IMR-90 (cell line): ENCODE results near the gene CCDC138. TPM values are rescaled to one million over a fixed set of nuclear protein-coding genes. Genes with fewer than 3 reads are reported as not detected.

Experiments
- ATAC-seq: fragments of 200-7000 bp; cut with Tn5 transposase; 2 replicates; pipeline ENCODE4 v1.9.1; 2020; ENCODE audit warnings: low read depth, mild to moderate bottlenecking, moderate library complexity
- BruUV-seq: library from RNA; stranded (reverse); fragments of 400-500 nt; replicated peaks from 2 replicates; lab custom pipeline; 2021; lab: Mats Ljungman, UMichigan
- CTCF ChIA-PET: fragments of 300-600 bp; formaldehyde crosslinking; extraction: SDS; loops from one replicate; lab custom pipeline; 2021; ENCODE audit warnings: antibody characterized with exemption; lab: Yijun Ruan, JAX
- POLR2A ChIA-PET: fragments of 300-600 bp; sonication (Branson Sonifier 250); formaldehyde crosslinking; loops from one replicate; lab custom pipeline; 2022; ENCODE audit warnings: antibody characterized with exemption; ENCODE audit not compliant: unreplicated experiment; lab: Charles Lee
- DNase-seq: peaks from one replicate; pipeline ENCODE4 v3.0.0; 2013
- H2AFZ ChIP-seq: replicated peaks from 2 replicates; pipeline ENCODE3; 2013; ENCODE audit warnings: low read length, mild to moderate bottlenecking; ENCODE audit not compliant: poor library complexity
- H2AK5ac ChIP-seq: 2 replicates; pipeline ENCODE4 v1.6.1; 2013; ENCODE audit warnings: low read depth, low read length, inconsistent platforms
- H2AK9ac ChIP-seq: replicated peaks from 2 replicates; pipeline ENCODE3; 2013; ENCODE audit warnings: mild to moderate bottlenecking, low read depth, low read length, moderate library complexity; ENCODE audit not compliant: poor library complexity
- H2BK120ac ChIP-seq: 2 replicates; pipeline ENCODE4 v1.6.1; 2013; ENCODE audit warnings: low read depth, low read length, inconsistent platforms
- H2BK15ac ChIP-seq: 3 replicates; pipeline ENCODE4 v1.6.1; 2013; ENCODE audit warnings: low read depth, low read length, inconsistent platforms
- H2BK20ac ChIP-seq: 2 replicates; pipeline ENCODE4 v1.6.1; 2013; ENCODE audit warnings: low read depth, mild to moderate bottlenecking, inconsistent platforms, low read length, moderate library complexity
- H2BK5ac ChIP-seq: 2 replicates; pipeline ENCODE4 v1.6.1; 2013; ENCODE audit warnings: mild to moderate bottlenecking, low read depth, low read length, inconsistent platforms; ENCODE audit not compliant: poor library complexity, severe bottlenecking
- H3K14ac ChIP-seq: replicated peaks from 2 replicates; pipeline ENCODE4 v1.6.1; 2013; ENCODE audit warnings: low read depth, low read length, inconsistent platforms
- H3K18ac ChIP-seq: 2 replicates; pipeline ENCODE4 v1.6.1; 2013; ENCODE audit warnings: low read depth, low read length, control low read depth
- H3K23ac ChIP-seq: 2 replicates; pipeline ENCODE4 v1.6.1; 2013; ENCODE audit warnings: low read depth, low read length, inconsistent platforms
- H3K27ac ChIP-seq: 2 replicates; pipeline ENCODE4 v1.5.1; 2013; ENCODE audit warnings: mild to moderate bottlenecking, control low read depth, low read length; ENCODE audit not compliant: insufficient read depth
- H3K27me3 ChIP-seq: 2 replicates; pipeline ENCODE4 v1.6.1; 2013; ENCODE audit warnings: low read length; ENCODE audit not compliant: control insufficient read depth, insufficient read depth
- H3K36me3 ChIP-seq: 2 replicates; pipeline ENCODE4 v1.6.1; 2013; ENCODE audit warnings: low read length, mixed read lengths; ENCODE audit not compliant: control insufficient read depth, insufficient read depth
- H3K4ac ChIP-seq: 2 replicates; pipeline ENCODE4 v1.6.1; 2013; ENCODE audit warnings: low read depth, low read length, inconsistent platforms
- H3K4me1 ChIP-seq: 2 replicates; pipeline ENCODE4 v1.6.1; 2013; ENCODE audit warnings: low read length, mixed read lengths; ENCODE audit not compliant: control insufficient read depth, insufficient read depth
- H3K4me2 ChIP-seq: 2 replicates; pipeline ENCODE4 v1.6.1; 2013; ENCODE audit warnings: low read depth, mild to moderate bottlenecking, control low read depth, low read length, moderate library complexity
- H3K4me3 ChIP-seq: 2 replicates; pipeline ENCODE4 v1.5.1; 2013; ENCODE audit warnings: low read depth, mild to moderate bottlenecking, control low read depth, low read length, moderate library complexity; ENCODE audit not compliant: insufficient read depth
- H3K56ac ChIP-seq: 2 replicates; pipeline ENCODE4 v1.6.1; 2013; ENCODE audit warnings: low read length, inconsistent platforms; ENCODE audit not compliant: insufficient read depth; ENCODE audit errors: extremely low read depth
- H3K79me1 ChIP-seq, 2 experiments: 2 replicates each; pipeline ENCODE4 v1.6.1; 2013; ENCODE audit warnings: low read length in 2 of 2, inconsistent platforms in 1 of 2, low read depth in 1 of 2
- H3K9ac ChIP-seq: 2 replicates; pipeline ENCODE4 v1.6.1; 2013; ENCODE audit warnings: low read depth, low read length, control low read depth
- H3K9me1 ChIP-seq: 2 replicates; pipeline ENCODE4 v1.6.1; 2013; ENCODE audit warnings: low read length, inconsistent platforms; ENCODE audit not compliant: insufficient read depth
- H3K9me3 ChIP-seq: 2 replicates; pipeline ENCODE4 v1.6.1; 2013; ENCODE audit warnings: low read length; ENCODE audit not compliant: control insufficient read depth, insufficient read depth
- H4K20me1 ChIP-seq: 2 replicates; pipeline ENCODE4 v1.6.1; 2013; ENCODE audit warnings: low read length, inconsistent platforms; ENCODE audit not compliant: insufficient read depth
- H4K5ac ChIP-seq: 2 replicates; pipeline ENCODE4 v1.6.1; 2013; ENCODE audit warnings: mild to moderate bottlenecking, low read depth, low read length, control low read depth
- H4K8ac ChIP-seq, 2 experiments: 2 replicates each; pipeline ENCODE4 v1.6.1; 2013; ENCODE audit warnings: low read depth in 2 of 2, low read length in 2 of 2, control low read depth in 1 of 2, inconsistent platforms in 1 of 2
- H4K91ac ChIP-seq: 2 replicates; pipeline ENCODE4 v1.6.1; 2013; ENCODE audit warnings: low read depth, low read length, inconsistent platforms; ENCODE audit not compliant: insufficient read depth
- BHLHE40 ChIP-seq: fragments of 150-350 bp; IDR thresholded peaks from 2 replicates; pipeline ENCODE4 v1.6.1; 2016; ENCODE audit warnings: mild to moderate bottlenecking, low read depth, low read length
- CEBPB ChIP-seq: IDR thresholded peaks from 2 replicates; pipeline ENCODE4 v1.6.1; 2012; ENCODE audit warnings: low read depth, low read length, improper control_type of control experiment
- CHD1 ChIP-seq: IDR thresholded peaks from 2 replicates; pipeline ENCODE4 v1.6.1; 2012; ENCODE audit warnings: low read depth, low read length, improper control_type of control experiment
- CTCF ChIP-seq: conservative IDR thresholded peaks from 2 replicates; pipeline ENCODE4 v1.5.1; 2012; ENCODE audit warnings: mild to moderate bottlenecking, low read depth, low read length, improper control_type of control experiment
- ELK1 ChIP-seq: fragments of 150-350 bp; IDR thresholded peaks from 2 replicates; pipeline ENCODE4 v1.6.1; 2016; ENCODE audit warnings: low read depth, mild to moderate bottlenecking, low read length, moderate library complexity, borderline replicate concordance
- FOS ChIP-seq: fragments of 150-350 bp; IDR thresholded peaks from 2 replicates; pipeline ENCODE4 v1.6.1; 2016; ENCODE audit warnings: low read depth, low read length
- MAFK ChIP-seq: IDR thresholded peaks from 2 replicates; pipeline ENCODE4 v1.6.1; 2012; ENCODE audit warnings: low read depth, low read length, improper control_type of control experiment
- MAZ ChIP-seq: IDR thresholded peaks from 2 replicates; pipeline ENCODE4 v1.6.1; 2012; ENCODE audit warnings: low read depth, mild to moderate bottlenecking, low read length, improper control_type of control experiment, moderate library complexity, borderline replicate concordance
- MXI1 ChIP-seq: IDR thresholded peaks from 2 replicates; pipeline ENCODE4 v1.6.1; 2012; ENCODE audit warnings: low read depth, mild to moderate bottlenecking, low read length, moderate library complexity, borderline replicate concordance
- NFE2L2 ChIP-seq: fragments of 150-350 bp; IDR thresholded peaks from 2 replicates; pipeline ENCODE4 v1.6.1; 2016; ENCODE audit warnings: low read depth, mild to moderate bottlenecking, low read length
- POLR2A ChIP-seq: IDR thresholded peaks from 2 replicates; pipeline ENCODE4 v1.6.1; 2012; ENCODE audit warnings: mild to moderate bottlenecking, low read depth, low read length
- RAD21 ChIP-seq: IDR thresholded peaks from 2 replicates; pipeline ENCODE4 v1.6.1; 2012; ENCODE audit warnings: low read length, improper control_type of control experiment
- RCOR1 ChIP-seq: IDR thresholded peaks from 2 replicates; pipeline ENCODE4 v1.6.1; 2012; ENCODE audit warnings: mild to moderate bottlenecking, low read length, improper control_type of control experiment; ENCODE audit not compliant: insufficient replicate concordance
- RFX5 ChIP-seq: IDR thresholded peaks from 2 replicates; pipeline ENCODE4 v1.8.0; 2012; ENCODE audit warnings: low read depth, mild to moderate bottlenecking, low read length, moderate library complexity
- SMC3 ChIP-seq: fragments of 150-350 bp; IDR thresholded peaks from 2 replicates; pipeline ENCODE4 v1.6.1; 2016; ENCODE audit warnings: low read depth, mild to moderate bottlenecking, antibody characterized with exemption, low read length, moderate library complexity
- USF2 ChIP-seq: fragments of 150-350 bp; IDR thresholded peaks from 2 replicates; pipeline ENCODE4 v1.6.1; 2017; ENCODE audit warnings: mild to moderate bottlenecking, antibody characterized with exemption, low read length, low read depth
- WGBS, 2 experiments: methylation state at CpG; one replicate each; pipeline versions ENCODE4 v1.1.5 to v1.1.7; 2013; ENCODE audit warnings: missing lambda C conversion rate in 2 of 2; ENCODE audit not compliant: insufficient read length in 1 of 2; ENCODE audit errors: extremely low coverage in 2 of 2; 5-methylcytosine and 5-hydroxymethylcytosine counted together
- dilution Hi-C: fragments of 300-500 bp; cut with HindIII; formaldehyde crosslinking; loops from one replicate; pipeline ENCODE4 v1.14.3; 2018; ENCODE audit warnings: low sequenced_read_pairs; ENCODE audit not compliant: unreplicated experiment
- in situ Hi-C: fragments of 300-500 bp; cut with MboI; formaldehyde crosslinking; loops from 3 replicates; pipeline ENCODE4 v1.14.3; 2019; ENCODE audit warnings: low sequenced_read_pairs, inconsistent platforms, mixed read lengths
- intact Hi-C: fragments of 100-400 bp; cut with micrococcal nuclease; formaldehyde crosslinking; loops from 2 replicates; pipeline ENCODE4 v1.10.0; 2022
- polyA plus RNA-seq, 3 experiments: library from polyadenylated mRNA; depleted of rRNA; stranded (reverse); fragments of >200 nt; gene quantifications; 2 replicates each; pipeline ENCODE4 v1.2.3, GENCODE V29; 2012; ENCODE audit warnings: low replicate concordance in 1 of 3
- total RNA-seq: library from RNA; depleted of rRNA; stranded (reverse); fragments of >200 nt; gene quantifications from 2 replicates; pipeline ENCODE4 v1.2.3, GENCODE V29; 2012

The CCDC138 gene
- total and polyA plus RNA-seq, 2 of the 4 experiments (the other 2 are of a cell fraction) = 1.5 to 2.9 TPM

- Histone ChIP-seq H3K9me3 (peaks cover 5% of the 10 kb centered on the region; the same call in 1 of the 2 replicates), H3K4me1 (no peaks in the 10 kb centered on the region), H3K4me2 (no peak overlapping the region), H4K20me1 (no peaks in the 10 kb centered on the region), H3K4me3 (no peak overlapping the region), H3K18ac (no peak overlapping the region), H2BK15ac (no peak overlapping the region), H3K27me3 (peaks cover 4% of the 10 kb centered on the region; the same call in 1 of the 2 replicates), H4K8ac (no peak overlapping the region), H3K9ac (no peak overlapping the region), H4K91ac (no peak overlapping the region), H3K56ac (no peak overlapping the region), H4K5ac (no peak overlapping the region), H3K4ac (no peak overlapping the region), H2BK120ac (no peak overlapping the region), H3K9me1 (no peaks in the 10 kb centered on the region), H3K27ac (no peak overlapping the region), H3K23ac (no peak overlapping the region), H3K14ac (no peak overlapping the region), H2BK5ac (no peak overlapping the region), H2AFZ (no peak overlapping the region), H3K36me3 (no peaks in the 10 kb centered on the region), H3K79me1 (no peaks in the 10 kb centered on the region), H2AK5ac (no peak overlapping the region), H2BK20ac (no peak overlapping the region), H2AK9ac (no peak overlapping the region)
- ATAC-seq (no peak), DNase-seq (no peak)
- in situ Hi-C loops (no loop called here), dilution Hi-C loops (no loop called here), intact Hi-C loops (no loop called here)
- ChIA-PET CTCF (interaction anchor here (1.3 kb wide), 1 partner anchor 10 kb away, joined by 3 read pairs; no protein-coding TSS in a partner anchor), POLR2A (no interaction called here)
- no TSS peak for BruUV-seq
- WGBS, 2 experiments = no CpG with 5 or more reads among the region's 3 CpGs
- TF ChIP-seq FOS (no peak), SMC3 (no peak), ELK1 (no peak), RFX5 (no peak), RAD21 (no peak), NFE2L2 (no peak), CHD1 (no peak), POLR2A (no peak), CEBPB (no peak), MAZ (no peak), CTCF (no peak), MAFK (no peak), BHLHE40 (no peak), RCOR1 (no peak), USF2 (no peak), MXI1 (no peak)
These were observed 108.2 kb downstream of the CCDC138 start for GRCh38 chr2:108894766-108895165.
